ENCODE data around the gene EPX. TPM values are rescaled to one million over a fixed set of nuclear protein-coding genes. Genes with fewer than 3 reads are reported as not detected.

The EPX gene
- total RNA-seq, 2 donors from 2014 or later = not detected

DNA sequence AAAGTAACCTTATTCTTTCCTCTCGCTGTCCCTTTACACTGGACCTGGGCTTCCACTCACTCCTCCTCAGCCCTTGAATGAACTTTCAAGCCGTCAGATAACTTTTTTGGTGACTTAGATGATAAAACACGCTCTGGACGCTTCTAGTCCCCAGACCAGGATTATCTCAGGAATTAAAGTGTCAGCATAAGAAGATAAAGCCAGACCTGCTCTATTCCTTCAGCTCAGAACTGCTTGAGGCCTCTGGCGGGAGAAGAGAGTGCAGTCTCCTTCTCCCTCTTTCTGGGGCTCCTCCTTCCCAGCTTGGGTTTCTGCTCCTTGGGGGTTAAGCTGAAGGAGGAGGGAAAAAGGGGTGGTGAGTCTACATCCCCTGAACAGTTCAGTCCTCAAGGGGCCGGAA, 52.4 kb downstream of the EPX start:
- Histone ChIP-seq H3K9ac (ENCODE audit: extremely low read depth, low read length, poor library complexity, severe bottlenecking) (no peak overlapping the region), H3K4me3 (ENCODE audit: low read length) (no peak overlapping the region), H3K27me3 (ENCODE audit: control insufficient read depth, insufficient read depth, low read length, poor library complexity, severe bottlenecking) (peaks cover 92% of the 10 kb centered on the region), H3K36me3 (ENCODE audit: control insufficient read depth, insufficient read depth, low read length) (no peaks in the 10 kb centered on the region), H3K9me3 (ENCODE audit: control insufficient read depth, low read length) (no peaks in the 10 kb centered on the region), H3K27ac (ENCODE audit: low read depth, low read length) (no peak overlapping the region), H3K4me1 (ENCODE audit: control insufficient read depth, insufficient read depth, low read length) (no peaks in the 10 kb centered on the region)
- H3K4me3 Mint-ChIP-seq = no peak overlapping the region
- H3K4me1 Mint-ChIP-seq = no peaks in the 10 kb centered on the region
- H3K36me3 Mint-ChIP-seq (ENCODE audit: low read depth) = no peaks in the 10 kb centered on the region
- no peak for DNase-seq
- H3K27me3 Mint-ChIP-seq (ENCODE audit: insufficient read depth) = peaks cover 96% of the 10 kb centered on the region
- no peak overlapping the region for H3K27ac Mint-ChIP-seq
- H3K9me3 Mint-ChIP-seq = peaks cover 3% of the 10 kb centered on the region
- TF ChIP-seq, protein P1, sequence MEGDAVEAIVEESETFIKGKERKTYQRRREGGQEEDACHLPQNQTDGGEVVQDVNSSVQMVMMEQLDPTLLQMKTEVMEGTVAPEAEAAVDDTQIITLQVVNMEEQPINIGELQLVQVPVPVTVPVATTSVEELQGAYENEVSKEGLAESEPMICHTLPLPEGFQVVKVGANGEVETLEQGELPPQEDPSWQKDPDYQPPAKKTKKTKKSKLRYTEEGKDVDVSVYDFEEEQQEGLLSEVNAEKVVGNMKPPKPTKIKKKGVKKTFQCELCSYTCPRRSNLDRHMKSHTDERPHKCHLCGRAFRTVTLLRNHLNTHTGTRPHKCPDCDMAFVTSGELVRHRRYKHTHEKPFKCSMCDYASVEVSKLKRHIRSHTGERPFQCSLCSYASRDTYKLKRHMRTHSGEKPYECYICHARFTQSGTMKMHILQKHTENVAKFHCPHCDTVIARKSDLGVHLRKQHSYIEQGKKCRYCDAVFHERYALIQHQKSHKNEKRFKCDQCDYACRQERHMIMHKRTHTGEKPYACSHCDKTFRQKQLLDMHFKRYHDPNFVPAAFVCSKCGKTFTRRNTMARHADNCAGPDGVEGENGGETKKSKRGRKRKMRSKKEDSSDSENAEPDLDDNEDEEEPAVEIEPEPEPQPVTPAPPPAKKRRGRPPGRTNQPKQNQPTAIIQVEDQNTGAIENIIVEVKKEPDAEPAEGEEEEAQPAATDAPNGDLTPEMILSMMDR (conservative IDR thresholded peaks at IDR 0.05) = no peak
- WGBS, 2 experiments (ENCODE audit: insufficient coverage in 1 of 2, insufficient read length in 1 of 2) = 91% methylated on average over 5 to 6 of the region's 6 CpGs

DNA sequence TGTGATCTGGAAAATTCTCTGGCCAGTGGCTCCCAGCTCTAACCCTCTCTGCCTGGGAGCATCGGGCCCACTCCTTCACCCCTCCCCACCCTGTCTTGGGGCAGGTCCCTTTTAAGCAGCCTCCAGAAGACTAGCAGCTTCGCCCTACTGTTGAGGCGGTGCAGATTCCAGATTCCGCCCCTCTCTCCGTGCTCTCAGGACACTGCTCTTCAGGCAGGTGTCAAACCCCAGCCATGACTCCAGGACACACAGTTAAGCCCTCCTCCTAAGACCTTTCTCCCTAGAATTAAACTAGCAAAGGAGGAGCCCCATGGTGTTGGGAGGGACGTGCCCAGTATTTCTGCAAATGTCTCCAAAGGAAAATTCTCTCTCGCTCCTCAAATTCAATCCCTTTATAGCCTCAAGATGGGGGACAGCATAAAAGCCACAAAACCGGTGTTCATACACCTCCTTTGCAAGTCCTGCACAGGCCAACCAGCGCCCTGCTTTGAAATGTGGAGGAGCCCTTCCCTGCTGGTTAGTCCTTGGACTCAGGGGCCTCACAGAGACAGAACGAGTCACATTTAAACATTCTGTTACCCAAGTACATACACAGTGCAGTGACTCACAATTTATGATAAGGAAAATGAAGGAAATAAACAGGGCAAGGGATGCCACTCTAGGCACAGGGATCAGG, 53.0 kb downstream of the EPX start:
- H3K9me3 ChIP-seq (ENCODE audit: control insufficient read depth, low read length) = no peaks in the 10 kb centered on the region
- WGBS, 2 experiments (ENCODE audit: insufficient coverage in 1 of 2, insufficient read length in 1 of 2) = 78 to 82% methylated on average over 4 to 10 of the region's 10 CpGs
- H3K4me3 ChIP-seq (ENCODE audit: low read length) = no peak overlapping the region
- DNase-seq = peak; percentile 45
- Mint-ChIP-seq H3K27me3 (ENCODE audit: insufficient read depth) (peaks cover 96% of the 10 kb centered on the region), H3K4me3 (no peak overlapping the region), H3K27ac (no peak overlapping the region), H3K4me1 (no peaks in the 10 kb centered on the region), H3K36me3 (ENCODE audit: low read depth) (no peaks in the 10 kb centered on the region), H3K9me3 (peaks cover 9% of the 10 kb centered on the region)
- TF ChIP-seq, protein P1 (conservative IDR thresholded peaks at IDR 0.05) = no peak
- no peak overlapping the region for H3K9ac ChIP-seq (ENCODE audit: extremely low read depth, low read length, poor library complexity, severe bottlenecking)
- H3K27ac ChIP-seq (ENCODE audit: low read depth, low read length) = no peak overlapping the region
- peaks cover 92% of the 10 kb centered on the region for H3K27me3 ChIP-seq (ENCODE audit: control insufficient read depth, insufficient read depth, low read length, poor library complexity, severe bottlenecking)
- no peaks in the 10 kb centered on the region for H3K36me3 ChIP-seq (ENCODE audit: control insufficient read depth, insufficient read depth, low read length)
- no peaks in the 10 kb centered on the region for H3K4me1 ChIP-seq (ENCODE audit: control insufficient read depth, insufficient read depth, low read length)

DNA sequence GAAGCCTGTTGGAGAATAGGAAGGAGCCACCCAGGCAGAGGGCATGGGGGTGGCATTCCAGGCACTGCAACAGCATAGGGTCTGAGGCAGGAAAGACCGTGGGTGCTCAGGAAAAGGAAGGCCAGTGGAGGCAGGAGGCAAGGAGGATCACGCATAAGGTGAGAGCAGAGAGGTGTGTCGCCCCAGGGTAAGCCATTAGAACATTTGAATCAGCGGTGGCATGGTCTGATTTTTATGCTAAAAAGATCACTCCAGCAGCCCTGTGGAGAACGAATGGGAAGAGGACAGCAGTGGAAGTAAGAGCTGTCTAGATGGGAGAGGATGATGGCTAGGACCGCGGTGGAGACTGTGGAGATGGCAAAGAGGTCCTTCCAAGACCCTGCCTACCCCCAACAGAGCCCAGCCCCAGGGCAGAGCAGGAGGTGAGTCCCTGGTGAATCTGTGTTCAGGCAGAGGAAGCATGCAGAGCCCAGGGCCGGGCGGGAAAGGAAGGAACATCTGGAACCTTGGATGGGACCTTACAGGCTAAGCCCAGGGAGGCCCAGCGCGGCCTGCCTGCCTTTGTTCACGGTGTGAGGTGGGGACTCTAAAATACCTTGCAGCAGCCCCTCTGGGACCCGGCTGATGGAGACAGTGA, 53.7 kb downstream of the EPX start:
- H3K4me1 ChIP-seq (ENCODE audit: control insufficient read depth, insufficient read depth, low read length) = no peaks in the 10 kb centered on the region
- H3K27me3 Mint-ChIP-seq (ENCODE audit: insufficient read depth) = peaks cover 97% of the 10 kb centered on the region
- TF ChIP-seq, protein P1 (conservative IDR thresholded peaks at IDR 0.05) = no peak

More for the DNA sequence above, 53.7 kb downstream of the EPX start:
- no peak overlapping the region for H3K27ac Mint-ChIP-seq
- peak; percentile 43 for DNase-seq
- H3K36me3 ChIP-seq (ENCODE audit: control insufficient read depth, insufficient read depth, low read length) = no peaks in the 10 kb centered on the region
- no peak overlapping the region for H3K9ac ChIP-seq (ENCODE audit: extremely low read depth, low read length, poor library complexity, severe bottlenecking)
- peaks cover 10% of the 10 kb centered on the region for H3K9me3 Mint-ChIP-seq
- H3K4me1 Mint-ChIP-seq = no peaks in the 10 kb centered on the region
- peaks cover 92% of the 10 kb centered on the region for H3K27me3 ChIP-seq (ENCODE audit: control insufficient read depth, insufficient read depth, low read length, poor library complexity, severe bottlenecking)
- WGBS, 2 experiments (ENCODE audit: insufficient coverage in 1 of 2, insufficient read length in 1 of 2) = 82 to 90% methylated on average over 4 to 13 of the region's 13 CpGs
- no peaks in the 10 kb centered on the region for H3K36me3 Mint-ChIP-seq (ENCODE audit: low read depth)
- H3K27ac ChIP-seq (ENCODE audit: low read depth, low read length) = no peak overlapping the region
- H3K9me3 ChIP-seq (ENCODE audit: control insufficient read depth, low read length) = no peaks in the 10 kb centered on the region
- H3K4me3 ChIP-seq (ENCODE audit: low read length) = no peak overlapping the region
- H3K4me3 Mint-ChIP-seq = no peak overlapping the region

Measured in endodermal cell (in vitro differentiated cells).